Ovary (tissue), 3 donors: ENCODE results near the gene KNL1.
A peak's percentile ranks its signal among the peaks of the same experiment; 100 is the strongest.

Experiments
- EP300 ChIP-seq: sonication (generic); formaldehyde crosslinking; IDR thresholded peaks from one replicate; pipeline ENCODE4 v1.6.1; 2017; ENCODE audit warnings: antibody characterized with exemption
- TF ChIP-seq, protein P1 (sequence below), 3 donors: fragments of 450-650 bp in 2 of 3; fragments of 200-600 bp in 1 of 3; IDR thresholded peaks; one replicate each; pipeline versions ENCODE4 v1.5.1 to v1.8.0; 2016 to 2022; ENCODE audit warnings: antibody characterized with exemption in 3 of 3, mild to moderate bottlenecking in 1 of 3
- donor health status: DM: no; HTN: no; CAD: no.

DNA sequence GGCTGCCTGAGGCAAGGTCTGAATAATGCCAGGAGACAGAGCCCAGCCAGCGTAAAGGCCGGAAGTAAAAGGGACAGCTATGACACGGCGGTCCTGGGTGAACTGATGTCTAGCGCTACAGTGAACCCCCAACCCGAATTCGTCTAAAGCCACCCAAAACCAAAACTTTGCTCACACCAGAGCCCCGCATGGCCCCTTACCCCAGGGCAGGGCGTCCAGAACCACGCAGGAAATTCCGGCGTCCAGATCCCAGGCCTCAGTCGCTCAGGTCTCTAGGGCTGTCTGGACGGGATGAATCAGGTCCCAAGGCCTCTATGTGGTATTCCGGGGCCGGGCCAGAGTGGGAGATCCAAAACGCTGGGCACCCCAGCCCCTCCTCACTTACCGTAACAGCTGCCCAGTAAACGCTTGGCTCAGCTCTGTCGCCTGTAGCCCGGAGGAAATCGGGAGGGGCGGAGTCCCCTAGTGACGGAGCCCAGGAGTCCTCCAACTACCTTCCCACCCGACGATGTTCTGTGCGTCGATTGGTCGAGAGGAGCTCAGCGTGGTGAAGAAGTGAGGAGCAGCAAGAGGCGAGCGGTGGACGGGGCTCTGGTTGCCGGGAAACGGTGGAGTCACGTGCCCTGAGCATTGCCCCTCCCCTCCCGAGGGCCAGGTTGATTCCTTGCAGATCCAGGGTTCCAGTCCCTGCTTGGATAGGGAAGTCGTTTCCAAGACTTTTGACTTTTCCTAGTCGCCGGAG, 29.3 kb upstream of the KNL1 start, which contains the start of gene CCDC32:
- TF ChIP-seq EP300, result peak; percentile 37
- TF ChIP-seq, protein P1, sequence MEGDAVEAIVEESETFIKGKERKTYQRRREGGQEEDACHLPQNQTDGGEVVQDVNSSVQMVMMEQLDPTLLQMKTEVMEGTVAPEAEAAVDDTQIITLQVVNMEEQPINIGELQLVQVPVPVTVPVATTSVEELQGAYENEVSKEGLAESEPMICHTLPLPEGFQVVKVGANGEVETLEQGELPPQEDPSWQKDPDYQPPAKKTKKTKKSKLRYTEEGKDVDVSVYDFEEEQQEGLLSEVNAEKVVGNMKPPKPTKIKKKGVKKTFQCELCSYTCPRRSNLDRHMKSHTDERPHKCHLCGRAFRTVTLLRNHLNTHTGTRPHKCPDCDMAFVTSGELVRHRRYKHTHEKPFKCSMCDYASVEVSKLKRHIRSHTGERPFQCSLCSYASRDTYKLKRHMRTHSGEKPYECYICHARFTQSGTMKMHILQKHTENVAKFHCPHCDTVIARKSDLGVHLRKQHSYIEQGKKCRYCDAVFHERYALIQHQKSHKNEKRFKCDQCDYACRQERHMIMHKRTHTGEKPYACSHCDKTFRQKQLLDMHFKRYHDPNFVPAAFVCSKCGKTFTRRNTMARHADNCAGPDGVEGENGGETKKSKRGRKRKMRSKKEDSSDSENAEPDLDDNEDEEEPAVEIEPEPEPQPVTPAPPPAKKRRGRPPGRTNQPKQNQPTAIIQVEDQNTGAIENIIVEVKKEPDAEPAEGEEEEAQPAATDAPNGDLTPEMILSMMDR (IDR thresholded peaks at IDR 0.05), result no peak
